Bronchial epithelial cell (primary cell): ENCODE data around the gene MCHR2. TPM values are rescaled to one million over a fixed set of nuclear protein-coding genes. Genes with fewer than 3 reads are reported as not detected.

Experiments
- DNase-seq: peaks from one replicate; pipeline ENCODE4 v3.0.0-alpha.2; 2010; ENCODE audit warnings: low read depth
- FAIRE-seq: peaks from 2 replicates; lab custom pipeline; 2011; peaks lifted over from hg19 to GRCh38; lab: Jason Lieb, UNC
- H3K27me3 ChIP-seq: 2 replicates; pipeline ENCODE4 v1.5.1; 2011; ENCODE audit warnings: low read length; ENCODE audit not compliant: control insufficient read depth, insufficient read depth
- H3K36me3 ChIP-seq: 2 replicates; pipeline ENCODE4 v1.5.1; 2011; ENCODE audit warnings: low read length; ENCODE audit not compliant: control insufficient read depth, insufficient read depth
- H3K4me3 ChIP-seq: 2 replicates; pipeline ENCODE4 v1.5.1; 2011; ENCODE audit warnings: mild to moderate bottlenecking, low read depth, low read length, control low read depth
- CTCF ChIP-seq: IDR thresholded peaks from 2 replicates; pipeline ENCODE4 v1.5.1; 2011; ENCODE audit warnings: mild to moderate bottlenecking, moderate library complexity, low read length, control low read depth, inconsistent platforms; ENCODE audit not compliant: insufficient read depth, severe bottlenecking
- total RNA-seq: library from RNA; depleted of rRNA; stranded (reverse); fragments of >200 nt; gene quantifications from 2 replicates; pipeline ENCODE4 v1.2.1, GENCODE V29; 2014

Gene MCHR2
- total RNA-seq, 1 donor from 2014 or later, result not detected

DNA sequence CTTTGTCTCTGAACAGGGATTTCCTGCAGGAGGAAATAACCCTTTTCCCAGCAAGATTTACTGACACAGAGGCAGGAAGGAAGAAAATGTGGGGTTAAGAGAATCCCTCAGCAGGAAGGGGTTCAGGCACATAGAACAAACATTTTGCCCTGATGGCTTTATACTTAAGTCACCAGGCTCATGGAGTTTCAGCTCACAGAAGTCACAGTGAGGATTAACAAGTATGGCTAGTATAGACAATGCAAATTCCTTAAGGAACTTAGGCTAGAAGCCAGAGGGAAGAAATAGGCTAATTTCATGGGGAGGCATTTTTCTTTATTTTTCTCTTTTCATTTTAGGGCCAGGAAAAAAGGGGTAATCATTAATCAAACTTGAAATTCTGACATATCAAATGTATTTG, 50.2 kb downstream of the MCHR2 start:
- FAIRE-seq (no peak), DNase-seq (no peak)
- H3K4me3 ChIP-seq, result no peak overlapping the region

DNA sequence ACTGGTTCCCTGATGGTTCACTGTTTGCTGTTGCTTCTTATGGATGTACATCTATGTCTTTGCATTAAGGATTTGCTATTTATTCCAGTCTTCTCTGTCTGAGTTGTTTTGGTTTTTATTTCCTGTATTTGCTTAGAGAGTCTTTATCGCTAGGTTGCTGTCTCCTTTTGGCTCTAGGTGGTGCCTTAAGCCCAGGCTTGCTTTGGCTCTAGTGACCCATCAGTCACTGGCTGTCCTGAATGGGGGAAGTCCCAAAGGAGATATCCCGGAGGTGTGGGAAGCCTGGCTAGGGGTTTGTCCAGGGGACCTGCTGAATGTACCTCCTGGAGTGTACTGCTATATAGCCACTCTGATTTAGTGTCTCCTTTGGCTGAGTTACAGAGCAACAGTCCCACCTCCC, 53.4 kb downstream of the MCHR2 start:
- Histone ChIP-seq H3K4me3 (no peak overlapping the region), H3K27me3 (no peaks in the 10 kb centered on the region), H3K36me3 (no peaks in the 10 kb centered on the region)
- no peak for DNase-seq
- no peak for TF ChIP-seq CTCF
- FAIRE-seq, result no peak

More for the DNA sequence above, 50.2 kb downstream of the MCHR2 start:
- no peaks in the 10 kb centered on the region for H3K36me3 ChIP-seq
- no peaks in the 10 kb centered on the region for H3K27me3 ChIP-seq
- TF ChIP-seq CTCF, result no peak

GRCh38 chr6:99933129-99933528, 60.9 kb downstream of the MCHR2 start:
- Histone ChIP-seq H3K36me3 (no peaks in the 10 kb centered on the region), H3K4me3 (no peak overlapping the region), H3K27me3 (no peaks in the 10 kb centered on the region)
- FAIRE-seq (no peak), DNase-seq (peak; percentile 26)
- no peak for TF ChIP-seq CTCF

- FAIRE-seq (no peak), DNase-seq (no peak)
- no peaks in the 10 kb centered on the region for H3K36me3 ChIP-seq
- H3K27me3 ChIP-seq, result no peaks in the 10 kb centered on the region
- no peak for TF ChIP-seq CTCF
- H3K4me3 ChIP-seq, result no peak overlapping the region
Observed at GRCh38 chr6:99912657-99913056, 81.4 kb downstream of the MCHR2 start.

DNA sequence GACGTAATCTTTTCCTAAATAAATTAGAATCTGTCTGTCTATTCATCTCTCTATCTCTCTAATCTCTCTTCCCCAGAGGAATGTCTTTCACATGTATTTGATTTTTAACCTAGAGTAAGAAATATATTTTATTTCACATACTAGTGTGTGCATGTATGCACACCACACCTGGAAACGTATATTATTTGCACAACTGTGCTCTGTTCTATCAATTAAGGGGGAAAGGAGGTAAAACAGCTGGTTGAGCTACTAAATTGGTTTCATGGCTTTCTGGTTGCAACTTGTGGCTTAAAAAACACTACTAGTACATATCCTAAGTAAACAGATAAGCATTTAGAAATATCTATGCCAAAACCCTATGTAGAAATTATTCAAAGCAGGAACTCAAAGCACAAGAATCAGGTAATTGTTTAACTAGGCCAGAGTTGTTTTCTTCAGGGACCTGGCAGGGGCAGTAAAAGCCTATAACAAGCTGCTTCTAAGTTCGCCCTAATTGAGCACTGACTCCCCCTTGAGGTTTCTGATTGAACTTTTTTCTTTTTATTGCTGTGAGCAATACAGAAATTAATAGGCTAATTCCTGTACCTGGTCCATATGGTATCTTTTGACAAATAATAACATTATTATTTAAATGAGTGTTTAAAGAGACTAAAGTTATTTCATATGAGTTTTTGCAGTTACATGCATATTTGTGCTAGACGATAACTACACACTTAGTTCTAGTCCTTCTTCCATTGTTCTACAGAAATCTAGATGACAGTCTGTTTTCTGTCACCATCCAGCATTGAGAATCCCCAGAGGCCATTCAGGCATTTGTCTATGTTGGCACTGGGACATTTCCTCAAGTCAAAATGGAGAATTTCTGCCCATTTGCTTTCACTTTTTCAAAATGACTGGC, 88.6 kb downstream of the MCHR2 start:
- Histone ChIP-seq H3K27me3 (no peaks in the 10 kb centered on the region), H3K4me3 (no peak overlapping the region), H3K36me3 (no peaks in the 10 kb centered on the region)
- DNase-seq, result peak; percentile 63
- peak; percentile 65 for TF ChIP-seq CTCF
- FAIRE-seq, result no peak
